Measurements from ENCODE around the gene POLR2J. TPM values are rescaled to one million over a fixed set of nuclear protein-coding genes. Genes with fewer than 3 reads are reported as not detected.

The POLR2J gene
- polyA plus RNA-seq, 1 donor from 2014 or later = 42.6 TPM

DNA sequence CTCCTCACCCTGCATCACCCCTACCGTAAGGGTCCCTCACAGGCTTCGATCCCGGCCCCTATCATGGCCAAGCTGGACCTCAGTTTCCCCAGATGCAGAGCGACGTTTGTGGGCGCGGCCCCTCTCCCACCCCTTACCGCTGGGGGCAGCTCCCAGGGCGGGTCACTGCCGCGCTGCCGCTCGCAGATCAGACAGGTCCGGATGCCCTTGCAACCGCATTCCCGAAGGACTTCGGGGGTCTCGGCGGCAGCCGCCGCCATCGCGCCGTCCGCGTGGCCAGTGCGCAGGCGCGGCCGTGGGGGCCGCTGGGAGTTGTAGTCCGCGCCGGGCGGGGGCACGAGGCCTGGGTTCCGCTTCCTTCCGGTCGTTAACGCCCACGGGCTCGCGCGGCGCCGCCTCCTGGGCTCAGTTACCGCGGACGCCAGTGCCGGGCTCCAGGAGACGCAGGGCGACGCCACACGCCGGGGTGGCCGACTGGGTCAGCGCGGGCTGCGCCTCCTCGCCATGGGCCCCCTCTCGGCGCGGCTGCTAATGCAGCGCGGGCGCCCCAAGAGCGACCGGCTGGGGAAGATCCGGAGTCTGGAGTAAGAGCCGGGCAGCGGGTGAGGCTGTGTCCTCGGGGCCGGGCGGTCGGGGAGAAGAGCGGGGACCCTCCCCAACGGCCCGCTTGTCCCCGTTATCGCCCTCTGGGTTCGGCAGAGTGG lies 14.0 kb downstream of the POLR2J start, which contains the start of the genes ALKBH4 and LRWD1:
Gene ALKBH4 (minus strand): TSS at position 287 of the 704 bp plus-strand sequence. CDS start 27 bp downstream, at position 260.
Gene LRWD1 (plus strand): TSS at position 408 of the 704 bp plus-strand sequence. CDS start 97 bp downstream, at position 505.
- H3K9ac ChIP-seq (ENCODE audit: low read length) = peak within 1 kb of the TSS; percentile 93
- H3K9me3 ChIP-seq (ENCODE audit: low read length) = no peaks in the 10 kb centered on the region
- no peaks in the 10 kb centered on the region for H4K20me1 ChIP-seq (ENCODE audit: insufficient read depth)
- H3K36me3 ChIP-seq (ENCODE audit: insufficient read depth, low read length) = no peaks in the 10 kb centered on the region
- H3K4me2 ChIP-seq (ENCODE audit: low read length) = peak within 1 kb of the TSS; percentile 73
- H3K4me3 ChIP-seq (ENCODE audit: low read length) = peak within 1 kb of the TSS; percentile 99
- peak within 1 kb of the TSS; percentile 75 for H3K27ac ChIP-seq (ENCODE audit: low read length)
- peak within 1 kb of the TSS; percentile 96 for H2AFZ ChIP-seq (ENCODE audit: low read depth, low read length)
- no peaks in the 10 kb centered on the region for H3F3A ChIP-seq (ENCODE audit: insufficient read depth, low read length, poor library complexity, severe bottlenecking)
- TF ChIP-seq TAF1 (IDR thresholded peaks at IDR 0.05; ENCODE audit: low read depth) (no peak), EP300 (conservative IDR thresholded peaks at IDR 0.05; ENCODE audit: poor library complexity, severe bottlenecking) (no peak), SMC3 (conservative IDR thresholded peaks at IDR 0.05; ENCODE audit: poor library complexity) (peak; percentile 57), RAD21 (conservative IDR thresholded peaks at IDR 0.05) (no peak), MXI1 (conservative IDR thresholded peaks at IDR 0.05; ENCODE audit: poor library complexity, severe bottlenecking) (peak; percentile 96), EZH2 (IDR thresholded peaks at IDR 0.05; ENCODE audit: borderline replicate concordance, insufficient read depth, low read length, poor library complexity, severe bottlenecking) (no peak), POLR2AphosphoS5 (IDR thresholded peaks at IDR 0.05) (peak; percentile 86)
- TF ChIP-seq, protein P1, sequence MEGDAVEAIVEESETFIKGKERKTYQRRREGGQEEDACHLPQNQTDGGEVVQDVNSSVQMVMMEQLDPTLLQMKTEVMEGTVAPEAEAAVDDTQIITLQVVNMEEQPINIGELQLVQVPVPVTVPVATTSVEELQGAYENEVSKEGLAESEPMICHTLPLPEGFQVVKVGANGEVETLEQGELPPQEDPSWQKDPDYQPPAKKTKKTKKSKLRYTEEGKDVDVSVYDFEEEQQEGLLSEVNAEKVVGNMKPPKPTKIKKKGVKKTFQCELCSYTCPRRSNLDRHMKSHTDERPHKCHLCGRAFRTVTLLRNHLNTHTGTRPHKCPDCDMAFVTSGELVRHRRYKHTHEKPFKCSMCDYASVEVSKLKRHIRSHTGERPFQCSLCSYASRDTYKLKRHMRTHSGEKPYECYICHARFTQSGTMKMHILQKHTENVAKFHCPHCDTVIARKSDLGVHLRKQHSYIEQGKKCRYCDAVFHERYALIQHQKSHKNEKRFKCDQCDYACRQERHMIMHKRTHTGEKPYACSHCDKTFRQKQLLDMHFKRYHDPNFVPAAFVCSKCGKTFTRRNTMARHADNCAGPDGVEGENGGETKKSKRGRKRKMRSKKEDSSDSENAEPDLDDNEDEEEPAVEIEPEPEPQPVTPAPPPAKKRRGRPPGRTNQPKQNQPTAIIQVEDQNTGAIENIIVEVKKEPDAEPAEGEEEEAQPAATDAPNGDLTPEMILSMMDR (IDR thresholded peaks at IDR 0.05; ENCODE audit: poor library complexity, severe bottlenecking) = peak; percentile 51
- TF ChIP-seq, protein P2, sequence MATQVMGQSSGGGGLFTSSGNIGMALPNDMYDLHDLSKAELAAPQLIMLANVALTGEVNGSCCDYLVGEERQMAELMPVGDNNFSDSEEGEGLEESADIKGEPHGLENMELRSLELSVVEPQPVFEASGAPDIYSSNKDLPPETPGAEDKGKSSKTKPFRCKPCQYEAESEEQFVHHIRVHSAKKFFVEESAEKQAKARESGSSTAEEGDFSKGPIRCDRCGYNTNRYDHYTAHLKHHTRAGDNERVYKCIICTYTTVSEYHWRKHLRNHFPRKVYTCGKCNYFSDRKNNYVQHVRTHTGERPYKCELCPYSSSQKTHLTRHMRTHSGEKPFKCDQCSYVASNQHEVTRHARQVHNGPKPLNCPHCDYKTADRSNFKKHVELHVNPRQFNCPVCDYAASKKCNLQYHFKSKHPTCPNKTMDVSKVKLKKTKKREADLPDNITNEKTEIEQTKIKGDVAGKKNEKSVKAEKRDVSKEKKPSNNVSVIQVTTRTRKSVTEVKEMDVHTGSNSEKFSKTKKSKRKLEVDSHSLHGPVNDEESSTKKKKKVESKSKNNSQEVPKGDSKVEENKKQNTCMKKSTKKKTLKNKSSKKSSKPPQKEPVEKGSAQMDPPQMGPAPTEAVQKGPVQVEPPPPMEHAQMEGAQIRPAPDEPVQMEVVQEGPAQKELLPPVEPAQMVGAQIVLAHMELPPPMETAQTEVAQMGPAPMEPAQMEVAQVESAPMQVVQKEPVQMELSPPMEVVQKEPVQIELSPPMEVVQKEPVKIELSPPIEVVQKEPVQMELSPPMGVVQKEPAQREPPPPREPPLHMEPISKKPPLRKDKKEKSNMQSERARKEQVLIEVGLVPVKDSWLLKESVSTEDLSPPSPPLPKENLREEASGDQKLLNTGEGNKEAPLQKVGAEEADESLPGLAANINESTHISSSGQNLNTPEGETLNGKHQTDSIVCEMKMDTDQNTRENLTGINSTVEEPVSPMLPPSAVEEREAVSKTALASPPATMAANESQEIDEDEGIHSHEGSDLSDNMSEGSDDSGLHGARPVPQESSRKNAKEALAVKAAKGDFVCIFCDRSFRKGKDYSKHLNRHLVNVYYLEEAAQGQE (IDR thresholded peaks at IDR 0.05; ENCODE audit: borderline replicate concordance) = peak; percentile 6
- no peaks in the 10 kb centered on the region for H3K27me3 ChIP-seq (ENCODE audit: insufficient read depth, low read depth, low read length)
- H3K9me2 ChIP-seq (ENCODE audit: insufficient read depth, low read length) = no peaks in the 10 kb centered on the region
- peaks cover 20% of the 10 kb centered on the region for H3K79me2 ChIP-seq (replicated peaks; ENCODE audit: insufficient read depth, low read length)

DNA sequence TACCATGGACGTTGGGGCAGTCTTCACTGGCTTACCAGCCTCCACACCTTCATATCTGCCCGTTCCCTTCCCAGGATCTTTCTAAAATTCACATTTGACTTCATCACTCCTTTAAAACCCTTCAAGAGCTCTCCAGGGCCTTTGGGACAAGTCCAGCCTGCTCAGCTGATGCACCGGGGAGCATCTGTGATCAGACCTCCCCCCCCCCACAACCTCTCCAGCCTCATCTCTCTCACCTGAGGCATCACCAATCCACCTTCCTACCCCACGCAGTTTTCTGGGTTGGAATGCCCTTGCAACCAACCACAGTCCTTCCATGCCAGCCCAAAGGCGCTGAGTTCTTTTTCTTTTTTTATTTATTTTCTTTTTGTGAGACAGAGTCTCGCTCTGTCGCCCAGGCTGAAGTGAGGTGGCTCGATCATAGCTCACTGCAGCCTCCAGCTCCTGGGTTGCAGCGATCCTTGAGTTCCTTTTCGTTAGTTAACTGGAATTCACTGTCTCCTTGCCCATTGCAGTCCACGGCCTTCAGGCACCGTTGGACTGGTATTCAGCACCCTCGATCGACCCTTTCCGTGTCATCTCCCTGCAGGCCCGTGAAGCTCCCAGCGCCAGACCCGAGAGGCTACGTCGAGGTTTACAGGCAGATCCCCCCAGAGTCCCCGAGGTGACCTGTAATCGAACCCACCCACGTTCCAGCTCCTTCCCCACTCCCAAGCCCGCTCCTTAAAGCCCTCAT lies 14.7 kb downstream of the POLR2J start:
- TF ChIP-seq, protein P1 (IDR thresholded peaks at IDR 0.05; ENCODE audit: poor library complexity, severe bottlenecking) = no peak
- TF ChIP-seq, protein P2 (IDR thresholded peaks at IDR 0.05; ENCODE audit: borderline replicate concordance) = peak; percentile 11
- H3K4me3 ChIP-seq (ENCODE audit: low read length) = peak overlapping the region; percentile 99
- H3K36me3 ChIP-seq (ENCODE audit: insufficient read depth, low read length) = no peaks in the 10 kb centered on the region
- H3K27me3 ChIP-seq (ENCODE audit: insufficient read depth, low read depth, low read length) = no peaks in the 10 kb centered on the region
- no peaks in the 10 kb centered on the region for H3F3A ChIP-seq (ENCODE audit: insufficient read depth, low read length, poor library complexity, severe bottlenecking)
- H2AFZ ChIP-seq (ENCODE audit: low read depth, low read length) = peak overlapping the region; percentile 96
- peak overlapping the region; percentile 73 for H3K4me2 ChIP-seq (ENCODE audit: low read length)
- no peaks in the 10 kb centered on the region for H3K9me2 ChIP-seq (ENCODE audit: insufficient read depth, low read length)
- H3K79me2 ChIP-seq (replicated peaks; ENCODE audit: insufficient read depth, low read length) = peaks cover 20% of the 10 kb centered on the region
- H3K9me3 ChIP-seq (ENCODE audit: low read length) = no peaks in the 10 kb centered on the region
- peak overlapping the region; percentile 75 for H3K27ac ChIP-seq (ENCODE audit: low read length)
- H3K9ac ChIP-seq (ENCODE audit: low read length) = peak overlapping the region; percentile 93
- H4K20me1 ChIP-seq (ENCODE audit: insufficient read depth) = no peaks in the 10 kb centered on the region
